GM19351 (cell line): ENCODE results near the gene FBXO11.

ENCODE experiments used
- ATAC-seq: cut with Tn5 transposase; IDR thresholded peaks from one replicate; pipeline ENCODE4 v1.9.1; 2021; ENCODE audit warnings: mild to moderate bottlenecking, moderate library complexity; ENCODE audit not compliant: unreplicated experiment

The FBXO11 gene

DNA sequence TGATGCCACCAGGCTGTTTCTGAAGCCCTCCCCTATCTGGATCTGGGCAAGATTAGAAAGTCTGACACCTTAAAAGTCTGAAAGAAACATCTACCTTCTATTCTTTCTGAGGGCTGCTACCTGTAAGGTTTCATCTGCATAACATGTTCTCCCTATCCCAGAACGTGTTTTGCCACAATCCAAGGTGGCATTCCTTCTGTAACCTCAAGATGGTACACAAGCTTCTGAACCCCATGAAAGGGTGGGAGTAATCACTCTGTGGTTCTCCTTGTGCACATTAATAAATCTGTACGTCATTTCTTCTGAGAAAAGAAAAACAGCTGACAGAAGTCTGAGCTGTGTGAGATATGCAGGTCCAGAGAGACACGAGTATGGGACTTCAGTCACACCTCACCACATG is 165.2 kb downstream of the FBXO11 start:
- no peak for ATAC-seq
